GM19240 (cell line): Measurements from ENCODE around the gene KCNJ13.

Experiments
- DNase-seq: peaks from one replicate; pipeline ENCODE4 v3.0.0; 2011; ENCODE audit warnings: low spot score; ENCODE audit not compliant: insufficient read length

KCNJ13 gene

DNA sequence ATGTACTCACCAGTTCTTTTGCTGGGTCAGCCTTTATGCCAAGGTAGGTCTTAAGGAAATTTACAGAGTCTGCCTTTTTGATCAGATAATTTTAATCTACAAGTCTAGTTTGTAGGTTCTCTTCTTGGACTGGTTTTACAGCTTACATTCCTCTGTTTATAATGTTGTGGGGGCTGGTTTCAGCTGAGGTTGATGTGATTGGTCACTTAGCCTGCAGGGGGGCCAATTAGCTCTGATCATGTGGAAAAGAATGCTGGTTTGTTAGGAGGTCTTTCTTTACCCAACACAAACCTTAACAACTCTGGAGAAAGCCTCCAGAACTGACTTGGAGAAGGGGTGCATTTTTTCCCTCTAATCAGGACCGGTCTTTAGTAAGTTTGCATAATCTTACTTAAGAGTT is at the start of gene KCNJ13:
TSS of gene KCNJ13 (minus strand) at position 131 of the 400 bp plus-strand sequence. CDS start 5,203 bp downstream, outside the sequence.
- no peak for DNase-seq

- no peak for DNase-seq
Observed at GRCh38 chr2:232817756-232818155, 41.4 kb upstream of the KCNJ13 start.

- no peak for DNase-seq
Observed at GRCh38 chr2:232816657-232817056, 40.3 kb upstream of the KCNJ13 start.

DNA sequence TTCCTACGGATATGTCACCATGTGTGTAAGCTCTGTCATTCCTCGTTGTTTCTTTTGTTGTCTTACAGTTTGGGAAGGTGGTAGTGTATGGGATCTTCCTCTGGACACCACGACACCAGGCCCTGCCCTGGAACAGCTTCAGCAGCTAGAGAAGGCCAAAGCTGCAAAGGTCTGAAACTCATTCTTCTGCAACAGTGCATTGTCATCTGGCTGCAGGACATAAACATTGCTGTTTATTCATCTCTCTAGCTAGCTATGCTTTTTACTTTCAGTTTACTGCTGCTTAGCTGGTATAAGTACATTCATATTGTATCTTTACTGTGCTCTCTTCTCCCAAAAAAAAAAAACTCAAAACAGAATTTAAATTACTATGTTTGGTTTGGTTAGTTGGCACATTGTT is 39.2 kb upstream of the KCNJ13 start:
- DNase-seq = no peak

DNA sequence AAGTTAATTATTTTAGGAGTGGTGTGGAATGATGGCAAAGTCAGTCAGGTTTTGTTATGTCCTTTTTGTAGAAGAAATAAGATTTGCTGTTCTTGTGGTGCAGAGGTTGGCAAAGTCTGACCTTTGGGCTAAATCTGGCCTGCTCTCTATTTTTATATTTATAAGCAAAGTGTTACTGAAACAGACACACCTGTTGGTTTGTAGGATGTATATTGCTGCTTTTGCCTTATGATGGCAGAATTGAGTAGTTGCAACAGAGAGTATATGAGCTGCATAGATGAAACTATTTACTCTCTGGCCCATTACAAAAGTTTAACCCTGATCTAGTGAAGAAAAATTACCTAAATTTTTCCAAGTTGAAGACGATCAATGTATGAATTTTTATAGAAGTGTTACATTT is 34.1 kb upstream of the KCNJ13 start:
- DNase-seq = no peak

DNA sequence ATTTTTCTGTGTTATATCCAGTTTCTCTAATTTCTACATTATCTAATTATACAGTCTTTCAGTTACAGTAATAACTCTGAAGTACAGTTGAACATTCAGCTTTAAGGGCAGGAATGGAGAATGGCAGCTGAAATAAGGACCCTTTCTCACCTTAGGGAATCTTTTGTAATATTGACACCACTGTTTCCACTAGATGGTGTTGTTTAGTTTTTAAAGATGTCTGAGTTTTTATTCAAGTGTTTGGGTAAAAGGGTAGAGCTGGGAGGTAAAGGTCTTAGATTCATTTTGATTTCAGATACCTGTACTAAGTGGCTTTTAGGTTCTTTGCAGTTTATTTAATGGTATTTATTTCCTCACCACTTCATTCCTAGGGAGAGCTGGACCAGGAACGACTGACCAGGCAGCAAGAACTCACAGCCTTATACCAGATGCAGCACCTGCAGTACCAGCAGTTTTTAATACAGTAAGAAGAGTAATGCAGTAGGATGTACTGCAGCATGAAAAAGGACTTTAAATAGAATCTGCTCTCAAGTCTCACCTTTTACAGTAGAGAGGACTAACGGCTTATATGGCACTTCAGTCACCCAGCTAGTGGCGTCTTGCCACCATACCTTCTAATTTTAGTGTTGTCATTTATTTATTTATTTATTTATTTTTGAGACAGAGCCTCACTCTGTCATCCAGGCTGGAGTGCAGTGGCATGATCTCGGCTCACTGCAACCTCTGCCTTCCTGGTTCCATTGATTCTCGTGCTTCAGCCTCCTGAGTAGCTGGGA is 33.2 kb upstream of the KCNJ13 start:
- no peak for DNase-seq

- no peak for DNase-seq
Observed at GRCh38 chr2:232802091-232802490, 25.7 kb upstream of the KCNJ13 start.

- DNase-seq = no peak
Observed at GRCh38 chr2:232800166-232800565, 23.8 kb upstream of the KCNJ13 start.

GRCh38 chr2:232798187-232798586 is 21.8 kb upstream of the KCNJ13 start:
- no peak for DNase-seq

GRCh38 chr2:232795920-232796319 is 19.6 kb upstream of the KCNJ13 start:
- DNase-seq = no peak

GRCh38 chr2:232794981-232795380 is 18.6 kb upstream of the KCNJ13 start:
- DNase-seq = no peak

- no peak for DNase-seq
Observed at GRCh38 chr2:232793271-232793670, 16.9 kb upstream of the KCNJ13 start.

DNA sequence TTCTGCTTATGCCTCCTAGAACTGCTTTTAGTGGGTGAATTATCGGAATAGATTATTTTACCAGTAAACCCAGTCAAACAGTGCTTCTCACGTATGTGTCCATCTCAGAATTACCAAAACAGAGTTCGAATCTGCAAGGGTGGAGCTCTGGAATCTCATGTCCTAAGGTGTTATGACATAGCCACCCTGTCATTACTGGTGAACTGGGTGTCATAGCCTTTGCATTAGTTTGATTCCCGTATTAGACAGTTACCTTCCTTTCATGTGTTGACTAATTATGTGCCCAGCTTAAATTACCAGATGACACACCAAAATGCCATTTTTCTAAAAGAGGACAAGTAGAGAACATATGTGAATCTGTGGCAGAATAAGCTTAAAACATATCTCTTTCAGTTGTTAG is 15.2 kb upstream of the KCNJ13 start:
- DNase-seq = no peak

DNA sequence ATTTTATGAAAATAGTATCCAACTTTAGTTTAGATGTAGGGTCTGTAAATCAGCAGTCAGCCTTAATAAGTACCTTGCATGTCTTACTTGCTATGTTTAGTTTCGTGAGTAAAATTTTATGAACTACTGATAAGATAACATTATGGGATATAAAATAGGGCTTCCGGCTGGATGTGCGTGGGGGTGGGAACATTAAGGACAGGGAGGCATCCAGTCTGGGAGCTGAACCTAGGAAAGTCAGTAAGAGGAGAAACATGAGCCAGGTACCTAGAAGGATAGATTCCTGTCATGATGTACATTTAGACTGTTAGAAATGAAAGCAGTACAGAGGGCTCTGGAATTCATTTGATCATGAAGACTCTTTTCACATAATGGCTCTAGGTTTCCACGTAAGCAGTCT is 12.7 kb upstream of the KCNJ13 start:
- no peak for DNase-seq

GRCh38 chr2:232787806-232788205 is 11.4 kb upstream of the KCNJ13 start:
- no peak for DNase-seq

DNA sequence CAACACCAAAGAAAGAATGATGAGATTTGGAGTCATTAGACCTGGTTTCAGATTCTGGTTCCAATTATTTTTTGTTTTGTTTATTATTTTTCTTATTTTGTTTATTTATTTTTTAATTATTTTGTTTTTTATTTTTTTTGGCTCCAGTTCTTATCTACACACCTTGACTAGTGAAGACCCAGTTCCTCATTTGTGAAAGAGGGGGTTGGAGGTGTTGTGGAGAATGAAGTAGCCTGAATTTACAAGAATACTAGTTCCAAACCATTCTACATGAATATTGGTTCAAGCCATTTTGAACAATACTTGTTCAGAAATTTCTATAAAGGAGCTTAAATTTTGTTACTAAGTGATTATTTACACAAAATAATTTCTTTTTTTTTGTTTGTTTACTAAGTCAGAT is 6.9 kb upstream of the KCNJ13 start:
- DNase-seq = no peak

DNA sequence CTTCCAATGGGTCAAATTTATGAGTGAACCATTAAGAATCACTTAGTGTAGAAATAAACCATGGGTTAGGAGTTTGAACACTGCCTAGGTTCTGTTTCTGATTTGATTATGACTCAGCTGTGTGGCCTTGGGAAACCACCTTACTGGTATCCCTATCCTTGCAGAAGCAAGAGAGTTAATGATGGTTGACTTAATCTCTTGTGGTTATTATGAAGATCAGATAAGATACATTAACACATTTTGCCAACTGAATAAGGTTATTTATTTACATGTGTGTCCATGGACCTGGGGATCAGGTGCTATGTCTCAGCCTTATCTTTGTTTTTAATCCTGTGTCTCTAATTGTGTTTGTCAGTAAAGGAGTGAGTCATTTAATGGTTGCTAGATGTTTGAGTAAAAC is 5.4 kb upstream of the KCNJ13 start:
- DNase-seq = peak; percentile 11

GRCh38 chr2:232779934-232780333 is 3.6 kb upstream of the KCNJ13 start:
- DNase-seq = no peak

DNA sequence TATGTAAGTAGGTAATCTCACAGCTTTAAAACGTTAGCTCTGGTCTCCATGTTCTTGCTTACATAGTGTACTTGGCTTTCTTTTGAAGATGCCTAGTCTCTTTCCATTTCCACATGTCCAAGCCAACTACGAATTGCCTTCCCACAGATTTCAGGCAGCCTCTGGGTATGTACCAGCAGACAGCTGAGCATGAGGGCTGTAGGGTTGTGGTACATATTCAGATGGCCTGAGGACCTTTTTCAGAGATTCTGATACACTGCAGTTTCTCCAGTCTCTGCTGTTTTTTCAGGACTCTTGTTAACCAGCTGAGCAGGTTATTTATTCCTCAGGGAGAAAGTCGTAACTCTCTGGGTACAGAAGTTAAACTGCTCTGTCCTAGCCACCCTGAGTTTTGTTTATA is 3.1 kb upstream of the KCNJ13 start:
- DNase-seq = no peak

- no peak for DNase-seq
Observed at GRCh38 chr2:232777276-232777675, 911 bp upstream of the KCNJ13 start.

GRCh38 chr2:232773815-232774214 is 2.5 kb downstream of the KCNJ13 start:
- no peak for DNase-seq

DNA sequence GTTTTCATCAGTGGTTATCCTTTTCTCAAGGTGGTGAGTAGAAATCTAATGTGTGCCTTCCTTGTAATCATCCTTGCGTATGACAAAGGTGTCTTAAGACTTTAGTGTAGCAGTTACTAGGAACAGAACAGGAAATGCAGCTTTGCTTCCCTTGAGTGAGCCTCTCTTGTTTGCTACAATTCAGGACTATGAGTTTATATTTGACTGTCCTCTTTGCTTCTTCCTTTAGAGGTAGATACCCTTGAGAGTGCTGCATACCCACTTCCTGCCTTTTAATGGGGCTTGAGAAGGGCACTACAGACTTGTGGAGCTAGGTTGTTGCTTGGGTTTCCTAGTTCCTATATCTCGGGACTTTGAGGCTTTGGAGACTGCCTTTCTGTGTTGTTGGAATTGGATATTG is 3.8 kb downstream of the KCNJ13 start:
- DNase-seq = no peak

DNA sequence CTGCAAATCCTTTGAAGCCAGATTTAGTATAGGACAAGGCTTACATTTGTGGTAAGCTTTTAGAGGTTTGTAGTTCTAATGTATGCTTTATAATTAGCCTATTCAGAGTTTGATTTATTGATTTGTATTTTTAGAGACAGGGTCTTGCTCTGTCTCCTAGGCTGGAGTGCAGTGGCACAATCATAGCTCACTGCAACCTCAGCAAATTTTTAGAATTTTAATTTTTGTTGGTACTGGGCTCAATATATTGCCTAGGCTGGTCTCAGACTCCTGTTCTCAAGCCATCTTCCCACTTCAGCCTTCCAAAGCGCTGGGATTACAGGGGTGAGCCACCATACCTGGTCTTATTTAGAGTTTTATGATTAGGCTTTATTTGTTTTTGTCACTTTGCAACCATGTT is 4.5 kb downstream of the KCNJ13 start:
- no peak for DNase-seq

DNA sequence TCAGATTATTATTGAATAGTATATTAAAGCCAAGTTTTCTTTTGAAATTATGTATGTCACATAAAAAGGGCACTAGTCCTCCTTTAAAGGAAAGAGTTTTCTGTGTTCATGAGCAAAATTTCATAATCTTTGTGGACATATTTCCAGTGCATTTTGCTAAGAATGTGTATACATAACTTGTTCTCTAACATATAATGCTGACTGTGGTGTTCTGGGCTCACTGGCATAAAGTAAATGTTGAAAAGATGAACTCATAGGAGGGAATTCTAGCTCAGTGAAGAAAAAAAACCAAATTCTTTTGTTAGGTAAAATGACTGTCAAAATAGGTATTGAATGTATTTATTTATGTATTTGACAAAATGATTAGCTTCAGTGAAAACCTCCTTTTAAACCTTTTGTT is 6.2 kb downstream of the KCNJ13 start:
- DNase-seq = no peak
